HepG2 (cell line): ENCODE data around the gene RBM18. TPM values are rescaled to one million over a fixed set of nuclear protein-coding genes. Genes with fewer than 3 reads are reported as not detected.

Source experiments
- ARID3A ChIP-seq: IDR thresholded peaks from 2 replicates; pipeline ENCODE4 v1.6.1; 2012; ENCODE audit warnings: low read depth, low read length, improper control_type of control experiment
- CERS6 ChIP-seq: sonication (generic); formaldehyde crosslinking; IDR thresholded peaks from 2 replicates; pipeline ENCODE4 v1.5.0; 2020; ENCODE audit warnings: missing genetic modification reagents
- FOSL2 ChIP-seq: sonication (generic); formaldehyde crosslinking; IDR thresholded peaks from 2 replicates; pipeline ENCODE4 v1.4.0; 2020; ENCODE audit warnings: missing genetic modification reagents
- GZF1 ChIP-seq: sonication (generic); formaldehyde crosslinking; IDR thresholded peaks from 2 replicates; pipeline ENCODE4 v1.5.1; 2020; ENCODE audit warnings: mild to moderate bottlenecking, missing genetic modification reagents
- HMG20A ChIP-seq: IDR thresholded peaks from 2 replicates; pipeline ENCODE4 v1.6.1; 2016; ENCODE audit warnings: borderline replicate concordance
- HNRNPH1 ChIP-seq: fragments of 200-400 bp; formaldehyde crosslinking; optimal IDR thresholded peaks from 2 replicates; pipeline ENCODE3; 2017; ENCODE audit warnings: mild to moderate bottlenecking, low read depth, low read length
- IRF2 ChIP-seq: IDR thresholded peaks from 2 replicates; pipeline ENCODE4 v1.6.1; 2018; ENCODE audit warnings: missing genetic modification reagents, missing compliant biosample characterization
- ISL2 ChIP-seq: sonication (generic); formaldehyde crosslinking; IDR thresholded peaks from 2 replicates; pipeline ENCODE4 v1.5.0; 2020; ENCODE audit warnings: missing genetic modification reagents
- KDM3A ChIP-seq: IDR thresholded peaks from 2 replicates; pipeline ENCODE4 v1.6.1; 2018; ENCODE audit warnings: low read depth, missing compliant biosample characterization
- NCOA1 ChIP-seq: sonication (generic); formaldehyde crosslinking; IDR thresholded peaks from 2 replicates; pipeline ENCODE4 v1.9.0; 2021; ENCODE audit warnings: missing genetic modification reagents
- SMAD3 ChIP-seq: sonication (generic); formaldehyde crosslinking; IDR thresholded peaks from 2 replicates; pipeline ENCODE4 v1.4.0; 2020; ENCODE audit warnings: missing genetic modification reagents
- SYNCRIP ChIP-seq: fragments of 200-400 bp; formaldehyde crosslinking; IDR thresholded peaks from 2 replicates; pipeline ENCODE4 v1.6.1; 2018; ENCODE audit warnings: mild to moderate bottlenecking, low read depth, low read length; ENCODE audit not compliant: insufficient read depth
- ZBTB37 ChIP-seq: sonication (generic); formaldehyde crosslinking; IDR thresholded peaks from 2 replicates; pipeline ENCODE4 v1.4.0; 2020; ENCODE audit warnings: mild to moderate bottlenecking, missing genetic modification reagents
- ZFP36 ChIP-seq: fragments of 150-350 bp; IDR thresholded peaks from 2 replicates; pipeline ENCODE4 v1.6.1; 2018; ENCODE audit warnings: borderline replicate concordance, low read length, low read depth; ENCODE audit not compliant: partially characterized antibody
- ZMYM4 ChIP-seq: sonication (generic); formaldehyde crosslinking; IDR thresholded peaks from 2 replicates; pipeline ENCODE4 v1.8.1; 2023; ENCODE audit warnings: mild to moderate bottlenecking, missing genetic modification reagents
- ZNF180 ChIP-seq: sonication (generic); formaldehyde crosslinking; IDR thresholded peaks from 2 replicates; pipeline ENCODE4 v1.4.0; 2020; ENCODE audit warnings: low read depth, missing genetic modification reagents, borderline replicate concordance
- ZNF337 ChIP-seq: sonication (generic); formaldehyde crosslinking; IDR thresholded peaks from 2 replicates; pipeline ENCODE4 v1.5.1; 2020; ENCODE audit warnings: missing genetic modification reagents, low read depth, mild to moderate bottlenecking, borderline replicate concordance
- ZNF382 ChIP-seq: sonication (generic); formaldehyde crosslinking; IDR thresholded peaks from 2 replicates; pipeline ENCODE4 v1.5.0; 2020; ENCODE audit warnings: missing genetic modification reagents, mild to moderate bottlenecking, borderline replicate concordance
- ZNF703 ChIP-seq: sonication (generic); formaldehyde crosslinking; IDR thresholded peaks from 2 replicates; pipeline ENCODE4 v1.5.1; 2020; ENCODE audit warnings: missing genetic modification reagents, mild to moderate bottlenecking, moderate library complexity, borderline replicate concordance
- ZNF780A ChIP-seq: sonication (generic); formaldehyde crosslinking; IDR thresholded peaks from 2 replicates; pipeline ENCODE4 v1.8.0; 2022; ENCODE audit warnings: mild to moderate bottlenecking, missing genetic modification reagents, moderate library complexity
- ZNF841 ChIP-seq: sonication (generic); formaldehyde crosslinking; IDR thresholded peaks from 2 replicates; pipeline ENCODE4 v1.8.1; 2023; ENCODE audit warnings: missing genetic modification reagents, borderline replicate concordance
- polyA plus RNA-seq, 8 experiments: library from polyadenylated mRNA; depleted of rRNA in 3 of 8; stranded (reverse) in 7 of 8; unstranded in 1 of 8; fragments of >200 nt; fragmentation: Illumina TruSeq in 4 of 8; extraction: Trizol in 4 of 8; gene quantifications; 2 replicates each; pipeline versions ENCODE4 v1.2.1 to v1.2.3, GENCODE V29; 2011 to 2016; ENCODE audit warnings: low read depth in 4 of 8, missing spikeins in 1 of 8, mixed read lengths in 1 of 8; ENCODE audit not compliant: insufficient read depth in 1 of 8
- total RNA-seq, 5 experiments: library from RNA; depleted of rRNA; stranded (reverse); fragments of >200 nt; fragmentation: Illumina TruSeq; extraction: Trizol; gene quantifications; 2 replicates each; pipeline ENCODE4 v1.2.3, GENCODE V29; 2016; ENCODE audit warnings: low read depth in 1 of 5
- TF ChIP-seq, protein P1 (sequence below): sonication (generic); formaldehyde crosslinking; IDR thresholded peaks from 2 replicates; pipeline ENCODE4 v1.8.0; 2022; ENCODE audit warnings: mild to moderate bottlenecking, missing genetic modification reagents, moderate library complexity

The RBM18 gene
- total and polyA plus RNA-seq, 2 of the 13 experiments (the other 11 are each of a cell fraction or from before 2014, with no cell fraction given): 12.6 to 16.6 TPM

DNA sequence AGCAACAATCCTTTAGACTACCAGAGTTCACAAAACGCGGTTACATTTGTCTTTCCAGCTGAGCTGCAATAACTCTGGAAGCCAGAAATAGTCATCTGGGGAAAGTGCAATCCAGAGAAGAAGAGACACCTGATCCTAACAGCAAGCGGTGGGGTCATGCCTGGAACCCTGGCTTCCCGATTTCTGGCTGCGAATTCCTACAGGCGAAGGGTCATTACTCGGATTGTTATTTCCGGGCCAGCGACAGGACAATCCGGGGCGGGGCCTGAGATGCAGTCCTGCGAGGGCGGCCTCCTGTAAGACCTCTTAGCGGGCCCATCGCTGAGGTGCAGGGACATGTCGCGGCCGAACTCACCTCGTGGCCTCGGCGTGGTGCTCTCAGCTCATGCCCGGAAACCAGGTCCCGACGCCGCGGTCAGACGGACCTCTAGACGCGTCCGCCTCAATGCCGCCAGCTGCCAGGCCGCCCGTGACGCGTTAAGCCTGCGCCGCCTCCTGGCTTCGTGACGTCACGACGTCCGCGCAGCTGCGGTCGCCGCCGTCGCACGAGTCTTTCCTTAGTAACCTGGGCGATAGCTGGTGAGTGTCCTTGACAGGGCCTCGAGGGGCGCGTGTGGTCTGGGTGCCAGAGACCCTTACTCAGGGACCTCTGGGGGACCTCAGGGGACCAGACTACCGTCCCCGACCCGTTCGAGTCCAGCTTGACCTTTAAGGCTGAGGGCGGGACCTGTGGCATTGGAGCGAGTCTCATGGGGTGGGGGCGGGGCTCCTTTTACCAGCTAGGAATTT, at the start of gene RBM18, which contains the start of gene MRRF (continued):
- TF ChIP-seq, protein P1, sequence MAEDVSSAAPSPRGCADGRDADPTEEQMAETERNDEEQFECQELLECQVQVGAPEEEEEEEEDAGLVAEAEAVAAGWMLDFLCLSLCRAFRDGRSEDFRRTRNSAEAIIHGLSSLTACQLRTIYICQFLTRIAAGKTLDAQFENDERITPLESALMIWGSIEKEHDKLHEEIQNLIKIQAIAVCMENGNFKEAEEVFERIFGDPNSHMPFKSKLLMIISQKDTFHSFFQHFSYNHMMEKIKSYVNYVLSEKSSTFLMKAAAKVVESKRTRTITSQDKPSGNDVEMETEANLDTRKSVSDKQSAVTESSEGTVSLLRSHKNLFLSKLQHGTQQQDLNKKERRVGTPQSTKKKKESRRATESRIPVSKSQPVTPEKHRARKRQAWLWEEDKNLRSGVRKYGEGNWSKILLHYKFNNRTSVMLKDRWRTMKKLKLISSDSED (CRISPR knock-in tag): no peak
- no peak for TF ChIP-seq HNRNPH1
- peak; percentile 62; the same call in 1 of the 2 replicates for TF ChIP-seq ZNF841
- 0 out of 2 replicates have a peak, but pooled peaks have one; percentile 38 for TF ChIP-seq ARID3A
- no peak; the same call in 1 of the 2 replicates for TF ChIP-seq ZNF180 (CRISPR knock-in tag)
- peak; percentile 85 for TF ChIP-seq IRF2
- TF ChIP-seq HMG20A: 0 out of 2 replicates have a peak, but pooled peaks have one; percentile 47
- peak; percentile 58 for TF ChIP-seq ISL2
- peak; percentile 86 for TF ChIP-seq GZF1 (CRISPR knock-in tag)
- TF ChIP-seq ZNF780A (CRISPR knock-in tag): no peak; the same call in 1 of the 2 replicates
- TF ChIP-seq ZFP36: no peak
- TF ChIP-seq CERS6 (CRISPR knock-in tag): no peak
- peak; percentile 80; the same call in 1 of the 2 replicates for TF ChIP-seq ZNF703 (CRISPR knock-in tag)
- peak; percentile 98; the same call in 1 of the 2 replicates for TF ChIP-seq ZNF337
- TF ChIP-seq NCOA1 (CRISPR knock-in tag): 0 out of 2 replicates have a peak, but pooled peaks have one; percentile 36
- no peak for TF ChIP-seq ZNF382 (CRISPR knock-in tag)
- TF ChIP-seq SMAD3 (CRISPR knock-in tag): peak; percentile 58; the same call in 1 of the 2 replicates
- TF ChIP-seq KDM3A (CRISPR knock-in tag): peak; percentile 85
- TF ChIP-seq ZBTB37 (CRISPR knock-in tag): peak; percentile 34; the same call in 1 of the 2 replicates
- TF ChIP-seq FOSL2: peak; percentile 56
- no peak for TF ChIP-seq SYNCRIP
- TF ChIP-seq ZMYM4 (CRISPR knock-in tag): peak; percentile 92
